NB4 (cell line): ENCODE measurements around the gene CACNA2D3.

Experiments used
- DNase-seq: peaks from one replicate; pipeline ENCODE4 v3.0.0; 2010; ENCODE audit warnings: low read depth
- H3K4me3 ChIP-seq: one replicate; pipeline ENCODE4 v1.5.1; 2011; ENCODE audit warnings: mild to moderate bottlenecking, low read depth, low read length, moderate library complexity
- MYC ChIP-seq: IDR thresholded peaks from 2 replicates; pipeline ENCODE4 v1.6.1; 2011; ENCODE audit warnings: low read depth, low read length
- POLR2A ChIP-seq: IDR thresholded peaks from 2 replicates; pipeline ENCODE4 v1.6.1; 2011; ENCODE audit warnings: mild to moderate bottlenecking; ENCODE audit not compliant: insufficient read length; ENCODE audit errors: extremely low read depth
- TF ChIP-seq, protein P1 (sequence below): IDR thresholded peaks from 2 replicates; pipeline ENCODE4 v1.6.1; 2011; ENCODE audit warnings: low read depth, low read length
- TF ChIP-seq, protein P2 (sequence below): IDR thresholded peaks from one replicate; pipeline ENCODE4 v1.5.1; 2012; ENCODE audit warnings: low read depth, low read length

The CACNA2D3 gene

DNA sequence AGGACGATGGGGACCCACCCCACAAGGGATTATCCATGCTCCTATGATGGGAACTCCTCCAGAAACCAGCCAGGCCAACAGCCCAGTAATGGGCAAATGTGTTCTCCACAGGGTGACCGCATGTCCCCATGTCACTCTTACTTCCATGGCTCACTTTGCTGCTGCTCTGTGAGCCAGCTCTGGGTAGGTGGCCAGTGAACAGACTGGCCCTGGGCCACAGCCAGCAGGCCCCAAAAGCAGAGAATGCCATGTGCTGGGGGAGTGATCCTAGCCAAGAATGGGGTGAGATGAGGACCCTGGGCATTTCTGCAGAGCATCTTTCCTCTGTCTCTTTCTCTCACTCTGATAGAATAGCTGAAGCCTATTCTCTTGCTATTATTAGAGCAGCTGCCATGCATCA lies 414.1 kb downstream of the CACNA2D3 start:
- DNase-seq, result no peak
- TF ChIP-seq, protein P1, sequence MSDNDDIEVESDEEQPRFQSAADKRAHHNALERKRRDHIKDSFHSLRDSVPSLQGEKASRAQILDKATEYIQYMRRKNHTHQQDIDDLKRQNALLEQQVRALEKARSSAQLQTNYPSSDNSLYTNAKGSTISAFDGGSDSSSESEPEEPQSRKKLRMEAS, result no peak
- H3K4me3 ChIP-seq, result no peak overlapping the region

DNA sequence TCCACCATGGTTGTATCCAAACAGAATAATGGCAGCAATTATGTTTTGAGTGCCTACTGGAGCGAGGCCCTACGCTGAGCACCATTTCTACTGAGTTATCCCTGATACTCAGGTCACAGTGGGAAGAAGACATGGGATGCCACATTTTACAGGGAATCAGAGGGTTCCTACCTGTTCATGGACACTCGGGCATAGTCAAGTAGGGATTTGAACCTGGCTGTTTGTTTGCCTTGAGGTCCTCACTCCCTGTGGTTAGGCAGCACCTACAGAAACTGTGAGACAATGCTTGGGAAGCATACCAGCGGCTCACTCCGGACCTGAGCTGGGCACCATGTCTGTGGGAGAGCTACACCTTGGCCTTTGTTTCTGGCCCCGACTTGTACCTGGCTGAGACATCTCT lies 415.2 kb downstream of the CACNA2D3 start:
- TF ChIP-seq, protein P2, sequence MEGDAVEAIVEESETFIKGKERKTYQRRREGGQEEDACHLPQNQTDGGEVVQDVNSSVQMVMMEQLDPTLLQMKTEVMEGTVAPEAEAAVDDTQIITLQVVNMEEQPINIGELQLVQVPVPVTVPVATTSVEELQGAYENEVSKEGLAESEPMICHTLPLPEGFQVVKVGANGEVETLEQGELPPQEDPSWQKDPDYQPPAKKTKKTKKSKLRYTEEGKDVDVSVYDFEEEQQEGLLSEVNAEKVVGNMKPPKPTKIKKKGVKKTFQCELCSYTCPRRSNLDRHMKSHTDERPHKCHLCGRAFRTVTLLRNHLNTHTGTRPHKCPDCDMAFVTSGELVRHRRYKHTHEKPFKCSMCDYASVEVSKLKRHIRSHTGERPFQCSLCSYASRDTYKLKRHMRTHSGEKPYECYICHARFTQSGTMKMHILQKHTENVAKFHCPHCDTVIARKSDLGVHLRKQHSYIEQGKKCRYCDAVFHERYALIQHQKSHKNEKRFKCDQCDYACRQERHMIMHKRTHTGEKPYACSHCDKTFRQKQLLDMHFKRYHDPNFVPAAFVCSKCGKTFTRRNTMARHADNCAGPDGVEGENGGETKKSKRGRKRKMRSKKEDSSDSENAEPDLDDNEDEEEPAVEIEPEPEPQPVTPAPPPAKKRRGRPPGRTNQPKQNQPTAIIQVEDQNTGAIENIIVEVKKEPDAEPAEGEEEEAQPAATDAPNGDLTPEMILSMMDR, result no peak
- TF ChIP-seq, protein P1, result no peak
- TF ChIP-seq MYC, result no peak
- no peak for TF ChIP-seq POLR2A
- H3K4me3 ChIP-seq, result no peak overlapping the region
- DNase-seq, result no peak

DNA sequence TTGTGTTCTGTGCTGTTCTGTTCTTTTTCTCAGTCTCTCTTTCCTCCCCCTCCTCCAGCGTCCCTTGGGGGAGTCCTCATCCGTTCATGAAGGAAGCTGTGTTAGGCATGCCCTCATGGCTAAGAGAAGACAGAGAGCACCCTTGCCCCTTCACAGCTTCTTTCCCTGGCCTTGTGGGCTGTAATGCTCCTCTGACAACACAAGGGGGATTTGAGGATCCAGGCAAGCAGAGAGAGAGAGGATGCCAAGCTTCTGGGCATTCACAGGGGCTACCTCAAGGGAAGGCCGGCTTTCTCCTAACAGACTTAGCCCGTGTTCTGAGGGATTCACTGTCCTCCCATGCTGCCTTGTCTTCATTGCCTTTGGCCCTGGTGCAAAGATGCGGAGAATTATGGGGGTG lies 416.0 kb downstream of the CACNA2D3 start:
- no peak for TF ChIP-seq MYC
- no peak for TF ChIP-seq POLR2A
- TF ChIP-seq, protein P2, result no peak
- TF ChIP-seq, protein P1, result no peak
- peak; percentile 4 for DNase-seq
- no peak overlapping the region for H3K4me3 ChIP-seq

- H3K4me3 ChIP-seq, result no peak overlapping the region
- no peak for DNase-seq
Observed at GRCh38 chr3:54541369-54541768, 419.0 kb downstream of the CACNA2D3 start.

GRCh38 chr3:54543446-54543845 lies 421.1 kb downstream of the CACNA2D3 start:
- H3K4me3 ChIP-seq, result no peak overlapping the region
- no peak for DNase-seq
- no peak for TF ChIP-seq POLR2A
- TF ChIP-seq MYC, result no peak
- TF ChIP-seq, protein P2, result no peak
- TF ChIP-seq, protein P1, result no peak

More at GRCh38 chr3:54541369-54541768, 419.0 kb downstream of the CACNA2D3 start:
- TF ChIP-seq MYC (no peak), POLR2A (no peak)
- TF ChIP-seq, protein P2, result no peak
- TF ChIP-seq, protein P1, result no peak

GRCh38 chr3:54547051-54547450 lies 424.7 kb downstream of the CACNA2D3 start:
- no peak overlapping the region for H3K4me3 ChIP-seq
- no peak for DNase-seq
- TF ChIP-seq, protein P2, result no peak
- TF ChIP-seq, protein P1, result no peak
